ENCODE results near the gene STX2.

The STX2 gene

GRCh38 chr12:130847112-130847511 is 8.1 kb upstream of the STX2 start:
- Histone ChIP-seq H3K4me1 (ENCODE audit: control insufficient read depth in 1 of 2, insufficient read depth in 2 of 2, low read length in 2 of 2) (no peaks in the 10 kb centered on the region), H3K27ac (ENCODE audit: low read length) (no peak overlapping the region), H3K36me3 (ENCODE audit: control insufficient read depth in 1 of 2, insufficient read depth in 2 of 2, low read length in 2 of 2) (no peaks in the 10 kb centered on the region), H3K4me3 (ENCODE audit: low read depth in 1 of 2, low read length in 2 of 2) (no peak overlapping the region), H3K27me3 (ENCODE audit: low read depth, low read length) (no peaks in the 10 kb centered on the region), H3K9me3 (ENCODE audit: control insufficient read depth in 1 of 2, low read length in 2 of 2) (no peaks in the 10 kb centered on the region)

- no peak overlapping the region for H3K27ac ChIP-seq (ENCODE audit: low read length)
- H3K4me1 ChIP-seq (ENCODE audit: control insufficient read depth in 1 of 2, insufficient read depth in 2 of 2, low read length in 2 of 2): no peaks in the 10 kb centered on the region
- H3K36me3 ChIP-seq (ENCODE audit: control insufficient read depth in 1 of 2, insufficient read depth in 2 of 2, low read length in 2 of 2): no peaks in the 10 kb centered on the region
- no peaks in the 10 kb centered on the region for H3K27me3 ChIP-seq (ENCODE audit: low read depth, low read length)
- H3K4me3 ChIP-seq (ENCODE audit: low read depth in 1 of 2, low read length in 2 of 2): no peak overlapping the region
- no peaks in the 10 kb centered on the region for H3K9me3 ChIP-seq (ENCODE audit: control insufficient read depth in 1 of 2, low read length in 2 of 2)
These were observed 7.3 kb upstream of the STX2 start for GRCh38 chr12:130846369-130846768.

GRCh38 chr12:130839770-130840404 is 837 bp upstream of the STX2 start:
- Histone ChIP-seq H3K36me3 (ENCODE audit: control insufficient read depth in 1 of 2, insufficient read depth in 2 of 2, low read length in 2 of 2) (no peaks in the 10 kb centered on the region), H3K9me3 (ENCODE audit: control insufficient read depth in 1 of 2, low read length in 2 of 2) (no peaks in the 10 kb centered on the region), H3K4me1 (ENCODE audit: control insufficient read depth in 1 of 2, insufficient read depth in 2 of 2, low read length in 2 of 2) (peaks cover 0 to 8% of the 10 kb centered on the region in 2 donors), H3K4me3 (ENCODE audit: low read depth in 1 of 2, low read length in 2 of 2) (peak overlapping the region; percentile 71 to 76), H3K27me3 (ENCODE audit: low read depth, low read length) (peaks cover 8% of the 10 kb centered on the region), H3K27ac (ENCODE audit: low read length) (no peak overlapping the region)

- peaks cover 8% of the 10 kb centered on the region for H3K27me3 ChIP-seq (ENCODE audit: low read depth, low read length)
- H3K9me3 ChIP-seq (ENCODE audit: control insufficient read depth in 1 of 2, low read length in 2 of 2): no peaks in the 10 kb centered on the region
- H3K27ac ChIP-seq (ENCODE audit: low read length): no peak overlapping the region
- peak overlapping the region; percentile 52 to 80 for H3K4me3 ChIP-seq (ENCODE audit: low read depth in 1 of 2, low read length in 2 of 2)
- peaks cover 0 to 9% of the 10 kb centered on the region in 2 donors for H3K4me1 ChIP-seq (ENCODE audit: control insufficient read depth in 1 of 2, insufficient read depth in 2 of 2, low read length in 2 of 2)
- H3K36me3 ChIP-seq (ENCODE audit: control insufficient read depth in 1 of 2, insufficient read depth in 2 of 2, low read length in 2 of 2): no peaks in the 10 kb centered on the region
These were observed 633 bp downstream of the STX2 start for GRCh38 chr12:130838284-130838950.

GRCh38 chr12:130835436-130835835 is 3.6 kb downstream of the STX2 start:
- no peaks in the 10 kb centered on the region for H3K9me3 ChIP-seq (ENCODE audit: control insufficient read depth in 1 of 2, low read length in 2 of 2)
- peaks cover 8% of the 10 kb centered on the region for H3K27me3 ChIP-seq (ENCODE audit: low read depth, low read length)
- peaks cover 0 to 21% of the 10 kb centered on the region in 2 donors for H3K4me1 ChIP-seq (ENCODE audit: control insufficient read depth in 1 of 2, insufficient read depth in 2 of 2, low read length in 2 of 2)
- H3K4me3 ChIP-seq (ENCODE audit: low read depth in 1 of 2, low read length in 2 of 2): no peak overlapping the region
- H3K36me3 ChIP-seq (ENCODE audit: control insufficient read depth in 1 of 2, insufficient read depth in 2 of 2, low read length in 2 of 2): no peaks in the 10 kb centered on the region
- H3K27ac ChIP-seq (ENCODE audit: low read length): no peak overlapping the region

- Histone ChIP-seq H3K4me1 (ENCODE audit: control insufficient read depth in 1 of 2, insufficient read depth in 2 of 2, low read length in 2 of 2) (peaks cover 0 to 21% of the 10 kb centered on the region in 2 donors), H3K36me3 (ENCODE audit: control insufficient read depth in 1 of 2, insufficient read depth in 2 of 2, low read length in 2 of 2) (no peaks in the 10 kb centered on the region)
These were observed 4.0 kb downstream of the STX2 start for GRCh38 chr12:130835011-130835410.

GRCh38 chr12:130832561-130833209 is 6.4 kb downstream of the STX2 start:
- peaks cover 0 to 16% of the 10 kb centered on the region in 2 donors for H3K4me1 ChIP-seq (ENCODE audit: control insufficient read depth in 1 of 2, insufficient read depth in 2 of 2, low read length in 2 of 2)
- no peak overlapping the region for H3K4me3 ChIP-seq (ENCODE audit: low read depth in 1 of 2, low read length in 2 of 2)
- H3K36me3 ChIP-seq (ENCODE audit: control insufficient read depth in 1 of 2, insufficient read depth in 2 of 2, low read length in 2 of 2): no peaks in the 10 kb centered on the region
- no peaks in the 10 kb centered on the region for H3K9me3 ChIP-seq (ENCODE audit: control insufficient read depth in 1 of 2, low read length in 2 of 2)
- H3K27me3 ChIP-seq (ENCODE audit: low read depth, low read length): peaks cover 1% of the 10 kb centered on the region
- H3K27ac ChIP-seq (ENCODE audit: low read length): no peak overlapping the region

More at GRCh38 chr12:130835011-130835410, 4.0 kb downstream of the STX2 start:
- no peak overlapping the region for H3K4me3 ChIP-seq (ENCODE audit: low read depth in 1 of 2, low read length in 2 of 2)
- H3K27me3 ChIP-seq (ENCODE audit: low read depth, low read length): peaks cover 8% of the 10 kb centered on the region
- no peak overlapping the region for H3K27ac ChIP-seq (ENCODE audit: low read length)
- H3K9me3 ChIP-seq (ENCODE audit: control insufficient read depth in 1 of 2, low read length in 2 of 2): no peaks in the 10 kb centered on the region

- Histone ChIP-seq H3K9me3 (ENCODE audit: control insufficient read depth in 1 of 2, low read length in 2 of 2) (no peaks in the 10 kb centered on the region), H3K4me1 (ENCODE audit: control insufficient read depth in 1 of 2, insufficient read depth in 2 of 2, low read length in 2 of 2) (peaks cover 0 to 20% of the 10 kb centered on the region in 2 donors), H3K36me3 (ENCODE audit: control insufficient read depth in 1 of 2, insufficient read depth in 2 of 2, low read length in 2 of 2) (no peaks in the 10 kb centered on the region), H3K27me3 (ENCODE audit: low read depth, low read length) (no peaks in the 10 kb centered on the region), H3K27ac (ENCODE audit: low read length) (no peak overlapping the region), H3K4me3 (ENCODE audit: low read depth in 1 of 2, low read length in 2 of 2) (no peak overlapping the region)
These were observed 7.1 kb downstream of the STX2 start for GRCh38 chr12:130831876-130832405.

GRCh38 chr12:130831246-130831645 is 7.8 kb downstream of the STX2 start:
- Histone ChIP-seq H3K36me3 (ENCODE audit: control insufficient read depth in 1 of 2, insufficient read depth in 2 of 2, low read length in 2 of 2) (no peaks in the 10 kb centered on the region), H3K4me3 (ENCODE audit: low read depth in 1 of 2, low read length in 2 of 2) (no peak overlapping the region), H3K9me3 (ENCODE audit: control insufficient read depth in 1 of 2, low read length in 2 of 2) (no peaks in the 10 kb centered on the region), H3K4me1 (ENCODE audit: control insufficient read depth in 1 of 2, insufficient read depth in 2 of 2, low read length in 2 of 2) (peaks cover 0 to 20% of the 10 kb centered on the region in 2 donors), H3K27me3 (ENCODE audit: low read depth, low read length) (no peaks in the 10 kb centered on the region), H3K27ac (ENCODE audit: low read length) (no peak overlapping the region)

- H3K36me3 ChIP-seq (ENCODE audit: control insufficient read depth in 1 of 2, insufficient read depth in 2 of 2, low read length in 2 of 2): no peaks in the 10 kb centered on the region
- H3K4me1 ChIP-seq (ENCODE audit: control insufficient read depth in 1 of 2, insufficient read depth in 2 of 2, low read length in 2 of 2): peaks cover 0 to 20% of the 10 kb centered on the region in 2 donors
- H3K9me3 ChIP-seq (ENCODE audit: control insufficient read depth in 1 of 2, low read length in 2 of 2): no peaks in the 10 kb centered on the region
- no peak overlapping the region for H3K27ac ChIP-seq (ENCODE audit: low read length)
- H3K27me3 ChIP-seq (ENCODE audit: low read depth, low read length): no peaks in the 10 kb centered on the region
- H3K4me3 ChIP-seq (ENCODE audit: low read depth in 1 of 2, low read length in 2 of 2): no peak overlapping the region
These were observed 8.9 kb downstream of the STX2 start for GRCh38 chr12:130830246-130830551.

- H3K27ac ChIP-seq (ENCODE audit: low read length): no peak overlapping the region
- H3K4me3 ChIP-seq (ENCODE audit: low read depth in 1 of 2, low read length in 2 of 2): no peak overlapping the region
These were observed 9.4 kb downstream of the STX2 start for GRCh38 chr12:130829391-130830245.

More at GRCh38 chr12:130829391-130830245, 9.4 kb downstream of the STX2 start:
- H3K27me3 ChIP-seq (ENCODE audit: low read depth, low read length): no peaks in the 10 kb centered on the region
- H3K9me3 ChIP-seq (ENCODE audit: control insufficient read depth in 1 of 2, low read length in 2 of 2): no peaks in the 10 kb centered on the region
- H3K4me1 ChIP-seq (ENCODE audit: control insufficient read depth in 1 of 2, insufficient read depth in 2 of 2, low read length in 2 of 2): peaks cover 0 to 20% of the 10 kb centered on the region in 2 donors
- H3K36me3 ChIP-seq (ENCODE audit: control insufficient read depth in 1 of 2, insufficient read depth in 2 of 2, low read length in 2 of 2): no peaks in the 10 kb centered on the region
